ENCODE measurements around the gene STARD4.

The STARD4 gene

DNA sequence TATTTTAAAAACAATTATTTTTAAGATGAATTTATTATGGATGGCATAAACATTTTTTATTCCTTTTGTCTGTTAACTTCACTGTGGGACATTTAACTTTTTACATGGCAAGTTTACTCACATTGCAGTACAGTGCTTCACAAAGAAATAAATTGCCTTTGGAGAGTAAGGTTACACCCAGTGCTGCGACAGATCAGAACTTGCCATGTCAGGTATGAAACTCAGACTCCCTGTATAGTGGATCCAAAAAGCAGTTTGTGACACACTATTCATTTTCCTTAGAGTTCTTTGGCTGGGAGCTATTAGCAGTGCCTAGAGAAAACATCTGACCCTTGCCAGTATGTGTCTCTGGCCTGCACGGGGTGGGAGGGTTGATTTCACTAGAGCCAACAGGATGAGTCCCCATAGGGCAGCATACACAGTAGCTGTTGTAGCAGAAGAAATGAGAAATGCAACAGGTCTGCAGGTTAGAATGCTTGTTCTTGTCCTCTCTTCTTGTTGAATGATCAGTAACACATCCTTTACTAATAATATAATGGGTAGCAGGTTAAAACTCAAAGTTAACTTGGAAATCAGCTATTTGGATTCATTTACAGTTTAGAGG is 42.9 kb downstream of the STARD4 start:
- DNase-seq: no peak

DNA sequence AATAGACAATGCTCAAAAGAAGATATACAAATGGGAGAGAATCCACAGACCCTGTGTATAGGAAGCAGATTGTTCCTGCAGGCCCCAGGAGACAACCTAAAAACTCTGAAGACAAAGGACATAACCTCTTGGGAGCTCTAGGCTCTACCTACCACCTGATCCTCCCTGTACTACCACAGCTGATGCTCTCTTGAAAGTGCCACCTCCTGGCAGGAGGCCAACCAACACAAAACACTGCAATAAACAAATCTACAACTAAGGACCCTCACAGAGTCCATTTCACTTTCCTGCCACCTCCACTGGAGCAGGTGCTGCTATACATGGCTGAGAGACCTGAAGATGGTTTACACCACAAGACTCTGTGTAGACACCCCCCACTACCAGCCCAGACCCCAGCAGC is 49.0 kb downstream of the STARD4 start:
- no peak for DNase-seq

DNA sequence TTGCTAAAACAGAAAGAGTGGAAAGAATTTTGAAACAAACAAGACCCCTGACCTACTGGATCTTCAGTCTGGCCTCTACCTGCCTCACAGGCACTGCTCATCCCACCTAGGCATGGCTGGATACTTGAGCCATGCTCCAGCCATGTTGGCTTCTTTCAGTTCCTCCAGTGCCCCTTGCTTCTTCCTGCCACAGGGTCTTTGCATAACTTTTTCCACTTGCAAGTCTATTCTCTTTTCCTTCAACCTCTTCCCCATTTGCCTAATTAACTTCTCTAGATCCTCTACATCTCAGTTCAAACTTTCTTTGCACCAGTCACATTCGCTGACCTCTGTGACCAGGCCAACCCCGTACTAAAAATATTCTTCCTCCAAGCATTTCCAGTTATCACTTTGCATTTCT is 50.4 kb downstream of the STARD4 start:
- no peak for DNase-seq

DNA sequence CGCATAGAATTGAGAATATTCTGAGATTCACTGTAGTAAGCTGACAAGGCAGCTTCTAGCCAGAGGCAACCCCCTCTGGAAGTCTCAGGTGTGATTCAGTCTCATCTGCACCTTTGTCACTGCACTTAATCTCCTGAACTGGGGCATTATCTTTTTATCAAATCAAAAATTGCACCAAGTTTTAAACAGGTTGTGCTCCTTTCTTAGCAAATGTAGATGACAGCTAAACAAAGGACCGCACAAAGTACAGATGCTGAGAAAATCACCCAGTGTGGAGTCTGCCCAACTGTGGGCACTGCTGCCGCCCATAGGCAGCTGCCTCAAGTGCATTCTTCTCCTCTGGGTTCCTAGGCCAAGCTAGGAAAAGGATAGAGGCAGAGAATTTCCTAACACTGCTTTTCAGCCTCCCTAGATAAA is 51.1 kb downstream of the STARD4 start:
- DNase-seq: no peak

DNA sequence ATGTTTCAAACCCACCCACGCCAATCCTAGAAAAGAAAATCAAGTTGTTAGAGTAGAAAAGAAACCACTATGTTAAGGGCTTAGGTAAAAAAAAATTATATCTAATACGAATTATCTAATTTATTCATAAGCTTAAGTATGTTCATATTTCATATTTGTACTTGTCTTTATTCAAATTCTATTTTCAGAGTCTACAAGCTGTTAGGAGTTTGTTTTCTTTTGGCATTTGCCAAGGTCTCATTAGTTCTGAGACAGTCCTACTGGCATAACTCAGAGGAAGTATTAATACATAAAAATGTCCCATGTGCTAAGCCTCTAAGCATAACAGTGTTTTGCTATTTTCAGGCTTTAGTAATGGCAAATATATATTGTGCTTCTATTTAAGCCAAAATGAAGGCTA is 57.6 kb downstream of the STARD4 start:
- DNase-seq: no peak

DNA sequence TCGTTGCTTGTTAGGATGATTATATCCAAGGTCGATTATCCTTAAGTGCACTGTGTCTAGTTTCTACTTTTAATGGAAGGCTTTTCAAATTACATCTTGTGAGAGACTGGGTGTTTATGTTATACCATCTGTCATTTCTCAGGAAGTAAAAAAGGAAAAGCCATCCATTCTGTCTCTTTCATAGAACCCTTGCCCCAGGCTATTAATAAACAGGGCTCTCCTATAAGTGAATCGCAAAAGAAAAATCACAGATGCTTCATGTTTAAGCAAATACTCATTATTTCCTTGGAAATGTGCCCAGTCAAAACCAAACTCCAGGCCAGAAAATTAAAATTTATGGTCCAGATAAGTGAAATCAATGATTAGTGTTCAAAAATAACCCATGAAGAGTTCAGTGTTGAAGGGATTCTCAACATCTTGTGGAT is 58.1 kb downstream of the STARD4 start:
- no peak for DNase-seq

DNA sequence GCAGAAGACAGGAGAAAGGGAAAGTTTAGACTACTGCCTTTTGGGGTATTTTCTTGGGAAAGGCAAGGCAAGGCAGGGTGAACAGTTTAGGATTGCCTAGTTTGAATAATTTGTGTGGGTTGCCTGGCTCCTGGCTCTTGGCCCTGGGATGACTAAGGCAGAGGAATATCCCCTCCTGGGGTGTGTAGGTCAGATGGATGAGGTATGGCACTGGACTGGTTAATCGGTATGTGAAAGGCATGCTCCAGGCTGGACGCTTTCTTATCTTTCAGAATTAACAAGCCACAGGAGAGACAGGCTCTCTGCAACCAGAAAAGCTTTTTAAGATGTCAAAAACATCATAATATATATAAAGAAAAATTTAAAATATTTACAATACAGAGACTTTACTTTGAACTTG is 58.6 kb downstream of the STARD4 start:
- no peak for DNase-seq

DNA sequence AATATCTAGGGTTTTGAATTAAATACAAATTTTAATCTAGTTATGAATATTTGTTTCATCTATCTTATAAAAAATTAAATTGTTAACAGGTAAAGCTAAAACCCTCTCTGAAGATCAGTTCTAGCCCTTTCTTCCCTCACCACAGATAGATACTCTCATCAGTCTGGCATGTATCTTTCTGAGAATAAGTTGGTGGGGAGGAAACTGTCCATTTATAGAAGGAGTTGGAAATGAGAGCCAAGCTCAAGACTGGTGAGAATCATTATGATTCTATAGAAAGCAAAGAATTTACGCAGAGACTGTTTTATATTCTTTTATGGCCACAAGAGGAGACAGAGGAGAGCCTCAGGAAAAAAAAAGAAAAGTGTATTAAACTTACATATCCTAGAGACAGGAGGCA is 59.0 kb downstream of the STARD4 start:
- DNase-seq: no peak

DNA sequence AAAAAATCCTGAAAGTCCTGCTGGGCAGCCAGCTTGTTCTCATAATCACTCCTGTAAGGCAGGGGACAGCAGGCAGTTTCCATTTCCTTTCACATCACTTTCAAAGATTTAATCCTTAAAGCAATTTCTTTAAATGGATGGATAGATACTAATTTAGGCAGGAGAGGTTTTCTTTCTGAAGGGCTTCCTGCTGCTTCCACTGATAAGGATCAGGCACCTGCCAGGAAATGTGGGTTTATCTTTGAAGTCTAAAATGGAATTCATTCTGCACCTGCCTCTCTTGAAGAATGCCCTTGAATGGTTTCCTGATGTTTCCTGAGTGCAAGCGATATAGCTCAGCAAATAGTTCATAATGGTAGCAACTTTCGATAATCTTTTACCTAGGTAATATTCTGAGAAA is 64.5 kb downstream of the STARD4 start:
- no peak for DNase-seq

DNA sequence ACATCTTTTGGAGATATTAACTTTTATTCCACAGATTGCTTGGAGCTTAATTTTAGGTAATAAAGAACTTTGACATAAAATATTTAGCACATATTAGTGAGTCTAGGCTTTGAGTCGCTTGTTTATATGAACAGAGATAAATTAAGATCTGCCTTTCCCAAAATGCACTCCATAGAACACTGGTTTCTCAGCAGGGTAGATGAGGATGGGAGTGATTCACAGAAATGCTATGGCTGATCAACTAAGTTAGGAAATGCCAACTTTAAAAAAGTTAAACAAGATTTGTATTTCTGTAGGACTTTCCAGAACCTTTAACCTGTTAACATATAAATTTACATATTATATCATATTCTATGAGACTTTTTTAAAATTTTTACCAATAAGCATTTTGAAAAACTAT is 65.2 kb downstream of the STARD4 start:
- no peak for DNase-seq
